Measurements from ENCODE around the gene WWOX.
"Not testable (repeated sequence)": the region's sequence is repeated elsewhere in the genome, so short reads cannot be mapped to it uniquely, and the experiment has no call there.

Gene WWOX

DNA sequence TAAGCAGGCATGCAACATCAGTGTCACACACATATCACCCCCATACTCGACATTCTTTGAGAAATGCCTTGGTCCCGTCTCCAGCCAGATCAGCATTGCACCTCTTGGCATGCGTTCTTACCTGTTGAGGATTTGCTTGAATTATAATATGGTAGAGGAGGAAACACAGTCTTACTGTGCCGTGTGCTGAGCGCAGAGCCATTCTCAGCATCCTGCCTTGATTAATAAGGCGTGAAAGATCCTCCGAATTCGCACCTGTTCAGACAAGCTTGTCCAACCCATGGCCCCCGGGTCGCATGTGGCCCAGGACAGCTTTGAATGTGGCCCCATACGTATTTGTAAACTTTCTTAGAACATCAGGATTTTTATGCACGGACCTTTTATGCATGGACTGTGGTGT lies 408.1 kb downstream of the WWOX start:
- no peak for DNase-seq

DNA sequence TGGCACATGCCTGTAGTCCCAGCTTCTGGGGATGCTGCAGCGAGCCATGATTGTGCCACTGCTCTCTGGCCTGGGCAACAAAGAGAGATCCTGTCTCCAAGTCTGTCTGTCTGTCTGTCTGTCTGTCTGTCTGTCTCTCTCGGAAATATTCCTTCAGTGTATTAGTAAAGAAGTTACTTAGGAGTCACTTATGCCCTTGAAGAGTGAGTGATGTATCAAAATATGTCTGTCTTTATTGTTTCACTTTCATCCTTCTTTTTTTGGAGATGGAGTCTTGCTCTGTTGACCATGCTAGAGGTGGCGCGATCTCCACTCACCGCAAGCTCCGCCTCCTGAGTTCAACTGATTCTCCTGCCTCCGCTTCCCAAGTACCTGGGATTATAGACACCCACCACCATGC lies 410.5 kb downstream of the WWOX start:
- no peak for DNase-seq

DNA sequence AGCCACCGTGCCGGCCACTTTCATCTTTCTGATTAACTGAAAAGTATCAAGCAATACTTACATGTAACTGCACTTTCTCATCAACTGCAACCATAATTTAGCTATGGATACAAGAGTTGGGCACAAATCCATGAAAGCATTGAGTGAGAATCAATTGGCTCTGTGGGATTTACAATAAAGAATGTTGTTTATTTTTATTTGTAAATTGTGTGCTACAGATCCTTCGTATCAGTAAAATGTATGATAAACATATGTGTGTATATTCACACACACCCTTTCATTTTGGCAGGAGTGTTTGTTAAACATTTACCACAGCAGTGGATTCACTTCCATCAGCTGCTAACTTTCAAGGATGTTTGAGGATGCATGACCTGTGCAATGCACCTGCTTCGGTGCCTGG lies 411.0 kb downstream of the WWOX start:
- no peak for DNase-seq

DNA sequence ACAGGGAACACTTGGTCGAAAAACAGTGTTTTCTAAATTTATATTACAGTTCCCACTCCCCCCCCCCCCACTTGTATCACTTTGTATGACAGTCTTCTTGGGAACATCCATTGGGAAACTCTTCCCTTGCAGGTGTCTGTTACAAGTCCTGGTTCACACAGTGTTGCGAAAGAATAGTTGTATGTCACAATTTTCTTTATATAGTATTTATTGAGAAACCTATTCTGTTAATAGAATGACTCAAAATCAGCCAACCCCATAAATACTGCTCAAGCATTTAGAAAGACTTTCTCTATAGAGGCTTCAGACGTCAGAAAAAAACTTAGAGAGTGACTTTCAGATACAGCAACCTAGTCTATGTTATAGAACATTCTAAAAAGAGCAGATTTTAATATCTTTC lies 414.4 kb downstream of the WWOX start:
- no peak for DNase-seq

DNA sequence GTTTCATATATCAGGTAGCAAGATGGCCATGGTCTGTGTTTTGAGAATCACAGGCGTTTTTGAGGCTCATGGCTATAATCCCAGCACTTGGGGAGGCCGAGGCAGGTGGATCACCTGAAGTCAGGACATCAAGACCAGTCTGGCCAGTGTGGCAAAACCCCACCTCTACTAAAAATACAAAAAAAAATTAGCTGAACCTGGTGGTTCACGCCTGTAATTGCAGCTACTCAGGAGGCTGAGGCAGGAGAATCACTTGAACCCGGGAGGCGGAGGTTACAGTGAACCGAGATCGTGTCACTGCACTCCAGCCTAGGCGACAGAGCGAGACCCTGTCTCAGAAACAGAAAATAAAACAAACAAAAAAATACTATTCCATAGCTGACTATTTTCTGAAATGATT lies 415.4 kb downstream of the WWOX start:
- DNase-seq: not testable (repeated sequence)

DNA sequence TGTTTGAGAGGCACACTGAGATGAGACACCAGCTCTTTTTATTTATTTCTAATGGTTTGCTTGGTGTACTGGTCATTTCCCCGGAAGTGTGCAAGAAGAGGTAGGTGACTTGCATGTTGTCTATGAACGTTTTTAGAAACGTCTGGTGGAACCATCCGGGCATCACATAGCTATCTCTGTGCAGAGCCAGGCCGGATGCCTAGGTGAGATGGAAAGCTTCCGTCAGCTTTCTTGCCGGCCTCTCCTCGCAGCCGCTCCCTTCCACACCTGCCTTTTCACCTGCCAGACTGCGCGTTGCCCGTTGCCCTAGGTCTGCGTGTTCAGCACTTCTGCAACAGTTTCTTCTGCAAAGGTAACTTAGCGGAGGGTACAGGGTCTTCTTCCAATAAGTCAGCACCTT lies 416.0 kb downstream of the WWOX start:
- DNase-seq: peak; percentile 57

DNA sequence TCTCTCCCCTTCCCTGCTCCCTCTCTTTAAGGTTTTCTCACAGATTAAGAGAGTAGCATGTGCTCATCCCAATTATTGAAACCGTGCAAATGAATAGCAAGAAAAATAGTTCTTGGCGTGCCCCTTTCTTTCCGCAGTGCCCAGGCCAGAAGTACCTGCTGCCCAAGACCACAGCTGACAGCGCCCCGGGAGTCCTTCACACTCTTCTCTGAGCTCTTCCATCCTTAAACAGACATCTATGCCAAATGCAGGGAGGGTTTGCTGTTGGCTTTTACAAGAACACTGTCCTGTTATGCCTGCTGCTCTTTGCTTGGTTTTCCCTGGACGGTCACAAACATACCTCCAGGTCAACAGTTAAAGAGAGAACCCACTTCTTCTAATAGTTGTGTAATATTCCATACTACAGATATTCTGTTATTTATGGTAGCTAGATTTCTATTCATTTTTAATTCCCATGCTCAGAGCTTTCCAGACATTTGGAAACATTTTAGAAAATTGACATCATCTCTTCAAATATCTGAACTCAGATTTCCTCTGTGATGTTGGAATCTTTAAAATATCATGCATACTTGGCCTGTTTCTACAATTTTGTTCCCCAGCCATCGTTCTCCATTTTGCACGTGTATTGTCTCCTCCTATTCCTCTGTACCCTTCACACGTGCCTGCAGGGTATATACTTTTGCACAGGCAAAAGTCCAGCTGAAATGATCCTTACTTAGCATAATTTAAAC lies 416.7 kb downstream of the WWOX start:
- no peak for DNase-seq

DNA sequence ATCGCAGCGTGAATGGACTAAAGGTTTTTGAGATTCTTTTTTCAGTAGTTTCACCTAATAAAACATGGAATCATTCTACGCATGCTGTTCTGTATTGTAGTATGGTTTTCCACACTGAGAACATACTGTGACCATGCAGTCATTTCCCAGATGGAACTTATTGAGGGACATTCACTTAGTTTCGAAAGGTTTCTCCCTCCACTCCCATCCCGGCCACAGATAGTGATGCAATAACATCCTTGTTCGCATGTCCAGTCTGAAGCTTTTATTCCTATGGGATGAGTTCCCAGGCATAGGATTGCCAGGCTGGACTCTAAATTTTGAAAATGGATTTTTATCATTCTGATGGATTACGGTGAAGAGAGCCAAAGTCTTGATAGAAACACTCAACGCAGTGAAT lies 420.4 kb downstream of the WWOX start:
- DNase-seq: no peak

DNA sequence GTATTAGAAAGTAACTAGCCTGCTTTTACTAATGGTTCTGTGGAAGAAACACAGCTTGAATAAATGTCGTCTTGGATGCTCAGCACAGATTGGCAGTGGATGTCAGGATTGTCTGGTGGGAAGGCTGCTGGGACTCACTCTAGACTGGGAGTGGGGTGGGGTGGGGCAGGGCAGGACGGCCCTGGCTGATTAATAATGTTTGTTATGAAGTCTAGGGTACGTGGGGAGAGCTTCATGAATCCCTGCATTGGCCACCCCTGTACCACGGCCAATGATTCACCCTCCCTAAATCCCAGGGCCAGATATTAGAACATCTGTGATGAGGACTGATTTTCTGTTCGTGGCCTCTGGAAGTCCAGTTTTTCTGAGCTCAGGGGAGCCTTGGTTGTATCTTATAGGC lies 421.0 kb downstream of the WWOX start:
- DNase-seq: no peak

DNA sequence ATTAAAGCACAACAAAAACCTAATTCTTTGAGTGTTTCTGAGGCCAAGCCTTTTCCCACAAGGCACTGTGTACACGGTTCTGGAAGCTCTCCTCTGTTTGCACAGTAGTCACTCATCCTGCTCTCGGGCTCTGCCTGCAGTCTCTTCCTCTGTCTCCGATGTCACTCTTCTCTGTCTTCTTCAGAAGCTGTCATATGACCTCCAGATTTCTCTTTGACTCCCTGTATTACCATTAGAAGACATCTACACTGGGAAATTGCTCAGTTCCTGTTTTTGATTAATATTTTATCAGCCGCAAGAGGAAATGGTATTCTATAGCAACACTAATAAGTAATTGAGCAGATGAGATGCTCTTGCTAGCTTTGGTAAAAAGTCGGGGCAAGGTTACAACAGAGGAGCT lies 422.9 kb downstream of the WWOX start:
- DNase-seq: peak; percentile 25

DNA sequence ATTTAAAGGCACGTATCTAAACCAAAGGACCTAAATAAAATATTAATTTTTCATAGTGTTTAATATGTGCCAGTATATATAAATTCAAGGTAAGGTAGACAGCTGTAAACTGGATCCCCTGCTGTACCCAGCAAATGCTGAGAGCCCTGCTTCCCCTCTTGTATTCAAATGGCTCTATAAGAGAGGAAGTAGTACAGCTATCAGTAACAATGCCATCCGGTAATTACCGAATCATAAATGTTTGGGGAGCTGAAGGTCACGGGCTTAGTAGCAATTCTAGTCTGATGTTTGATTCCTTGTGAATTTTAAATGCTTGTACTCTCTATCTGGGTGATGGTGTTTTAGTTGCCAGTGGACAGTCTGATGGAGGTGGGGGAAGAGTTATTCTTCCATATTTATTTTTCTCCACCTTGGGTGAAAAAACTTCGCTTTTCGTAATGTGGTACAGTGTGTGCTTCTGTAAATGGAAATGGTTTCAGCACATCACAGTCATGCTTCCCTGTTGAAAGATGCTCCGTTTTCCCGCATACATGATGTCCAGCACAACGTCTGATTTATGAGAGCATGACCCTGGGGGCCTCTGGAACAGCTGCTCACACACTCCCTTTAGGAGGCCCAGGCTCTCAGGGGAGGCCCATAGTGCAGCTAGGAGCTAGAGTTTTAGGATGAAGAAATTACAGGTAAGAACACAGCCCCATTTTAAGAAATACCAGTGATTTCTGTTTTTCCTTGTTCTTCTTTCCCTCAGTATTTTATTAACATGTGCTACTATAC lies 423.9 kb downstream of the WWOX start:
- peak; percentile 19 for DNase-seq

DNA sequence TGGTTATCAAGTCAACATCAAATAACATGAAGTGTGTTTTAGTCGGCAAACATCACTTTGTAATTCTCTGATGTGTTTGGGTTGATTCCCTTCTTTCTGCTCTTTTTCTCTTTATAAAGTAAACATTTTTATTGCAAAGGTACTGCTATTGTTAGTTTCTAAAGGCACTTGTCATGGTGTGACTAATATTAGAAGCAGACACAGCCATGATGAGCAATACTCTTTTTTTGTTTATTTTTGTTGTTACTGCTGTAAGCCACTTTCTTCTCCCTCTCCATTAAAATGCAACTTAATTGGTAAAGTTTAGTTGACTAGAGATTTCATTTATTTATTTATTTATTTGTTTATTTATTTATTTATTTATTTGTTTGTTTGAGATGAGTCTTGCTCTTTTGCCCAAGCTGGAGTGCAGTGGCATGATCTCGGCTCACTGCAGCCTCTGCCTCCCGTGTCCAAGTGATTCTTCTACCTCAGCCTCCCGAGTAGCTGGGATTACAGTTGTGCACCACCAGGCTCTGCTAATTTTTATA lies 424.7 kb downstream of the WWOX start:
- no peak for DNase-seq

DNA sequence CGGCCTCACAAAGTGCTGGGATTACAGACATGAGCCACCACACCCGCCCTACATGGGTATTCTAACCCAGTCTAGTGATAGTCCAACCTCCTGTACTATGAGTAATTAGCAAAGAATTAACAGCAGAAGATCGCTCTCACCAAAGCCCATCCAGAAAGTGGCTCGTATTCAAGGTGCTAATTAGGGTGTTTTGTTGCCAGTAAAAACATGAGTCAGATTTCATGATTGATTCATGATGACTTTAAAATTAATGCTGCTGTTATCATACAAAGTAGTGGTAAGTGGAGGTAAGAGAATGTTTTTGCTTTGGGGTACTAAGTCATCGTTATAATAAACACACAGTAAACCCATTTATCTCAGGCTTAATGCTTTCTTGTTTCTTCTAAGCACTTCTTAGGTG lies 428.8 kb downstream of the WWOX start:
- no peak for DNase-seq

DNA sequence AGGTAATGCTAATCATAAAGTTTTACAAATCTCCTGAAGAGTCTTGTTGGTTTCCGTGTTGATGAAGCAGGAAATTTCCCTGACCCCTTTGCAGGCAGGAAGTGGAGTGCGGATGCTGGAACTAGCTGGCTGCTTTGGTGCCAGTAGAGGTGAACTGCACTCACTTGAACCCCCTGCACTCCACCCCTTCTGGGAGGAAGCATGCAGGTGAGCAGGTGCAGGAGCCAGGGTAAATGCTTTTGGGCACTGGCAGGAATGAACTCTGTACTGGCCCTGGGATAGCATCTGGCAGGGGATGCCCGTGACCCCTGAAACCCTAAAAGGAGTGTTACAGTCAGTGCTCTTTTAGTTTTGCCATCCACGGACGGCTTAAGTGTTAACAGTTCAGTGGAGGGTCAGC lies 430.4 kb downstream of the WWOX start:
- DNase-seq: no peak

DNA sequence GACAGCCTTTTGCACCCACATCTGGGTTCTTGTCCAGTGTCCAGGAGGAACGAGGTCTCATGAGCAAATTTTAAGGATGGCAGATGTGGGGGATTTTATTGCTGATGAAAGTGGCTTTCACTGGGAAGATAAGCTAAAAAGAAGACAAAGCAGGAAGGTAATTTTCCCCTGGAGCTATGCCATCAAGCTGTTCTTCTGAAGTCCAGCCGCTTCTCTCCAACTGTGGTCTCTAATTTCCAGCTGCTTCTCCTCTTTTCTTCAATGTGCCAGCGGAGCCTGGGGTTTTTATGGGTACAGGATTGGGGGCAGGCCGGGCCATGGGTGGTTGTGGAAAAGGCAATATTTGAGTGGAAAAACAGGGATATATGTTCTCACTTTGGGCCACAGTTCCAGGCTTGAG lies 430.8 kb downstream of the WWOX start:
- DNase-seq: no peak

DNA sequence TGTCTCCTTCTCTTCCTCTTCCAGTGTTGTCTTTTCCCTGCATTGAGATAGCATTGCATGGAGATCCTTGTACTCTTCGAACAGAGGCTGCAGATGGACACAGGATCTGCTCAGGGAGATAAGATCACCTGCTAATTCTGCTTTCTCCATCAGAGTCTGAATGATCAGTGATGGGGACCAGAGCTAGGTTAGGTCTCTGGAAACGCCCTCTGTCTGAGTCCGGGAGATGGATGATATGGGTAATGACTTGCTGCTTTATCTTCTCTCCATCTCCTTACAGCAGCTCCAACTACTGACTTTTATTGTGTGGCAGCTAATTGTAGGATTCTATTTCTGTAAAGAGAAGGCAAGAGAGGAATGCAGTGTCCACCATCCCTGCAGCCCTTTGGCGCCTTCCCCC lies 435.6 kb downstream of the WWOX start:
- no peak for DNase-seq

DNA sequence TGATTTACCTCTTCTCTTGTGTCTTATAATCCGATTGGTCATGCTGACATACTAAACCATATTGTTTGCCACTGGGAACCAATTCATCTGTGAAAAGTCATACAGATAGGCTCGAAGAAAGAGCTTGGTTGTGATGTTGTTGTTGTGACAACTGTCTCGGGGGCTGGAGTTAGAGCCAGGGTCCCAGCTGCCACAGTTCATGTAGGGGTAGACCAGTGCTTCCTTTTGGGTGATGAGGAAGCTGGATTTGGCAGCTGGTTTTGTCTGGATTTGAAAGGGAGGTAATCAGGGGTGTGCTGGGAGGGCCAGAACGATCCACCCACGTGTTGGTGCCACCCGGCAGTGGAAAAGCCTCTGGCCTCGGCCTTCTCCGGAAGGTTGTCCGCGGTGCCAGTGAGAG lies 438.1 kb downstream of the WWOX start:
- DNase-seq: no peak

DNA sequence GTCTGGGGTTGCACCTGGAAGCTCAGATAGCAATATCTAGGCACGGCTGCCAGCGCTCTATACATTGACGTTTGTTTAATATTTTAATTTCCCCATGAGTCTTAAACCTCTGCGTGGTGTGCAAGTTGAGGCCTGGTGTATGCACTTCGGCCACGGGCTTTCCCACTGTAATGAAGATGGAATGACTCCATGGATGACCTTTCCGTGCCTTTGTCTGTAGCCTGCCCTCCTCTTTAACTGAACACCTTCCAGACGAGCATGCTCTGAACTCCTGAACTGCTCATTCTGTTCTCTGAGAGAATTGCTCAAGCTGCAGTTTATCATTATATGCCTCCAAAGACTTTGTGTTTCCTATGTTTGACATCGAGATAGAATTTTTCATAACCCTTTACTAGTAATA lies 438.8 kb downstream of the WWOX start:
- DNase-seq: no peak

DNA sequence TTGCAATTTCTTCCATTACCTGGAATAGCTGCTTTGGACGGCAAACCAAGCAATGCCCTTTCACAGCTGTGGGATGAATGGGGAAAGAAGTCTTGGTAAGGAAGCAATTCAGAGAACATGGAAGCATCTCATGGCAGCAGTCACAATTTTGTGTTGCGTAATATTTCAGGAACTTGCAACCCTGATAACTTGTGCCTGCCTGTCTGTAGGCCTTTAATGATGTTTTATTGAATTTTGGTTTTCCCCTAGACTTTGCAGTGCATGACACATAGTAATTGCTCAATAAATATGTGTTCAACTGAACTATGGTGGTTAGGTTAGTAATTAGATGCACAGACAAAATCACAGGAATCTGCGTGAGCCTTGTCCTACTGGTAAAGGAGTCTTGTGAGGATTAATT lies 439.5 kb downstream of the WWOX start:
- DNase-seq: no peak

DNA sequence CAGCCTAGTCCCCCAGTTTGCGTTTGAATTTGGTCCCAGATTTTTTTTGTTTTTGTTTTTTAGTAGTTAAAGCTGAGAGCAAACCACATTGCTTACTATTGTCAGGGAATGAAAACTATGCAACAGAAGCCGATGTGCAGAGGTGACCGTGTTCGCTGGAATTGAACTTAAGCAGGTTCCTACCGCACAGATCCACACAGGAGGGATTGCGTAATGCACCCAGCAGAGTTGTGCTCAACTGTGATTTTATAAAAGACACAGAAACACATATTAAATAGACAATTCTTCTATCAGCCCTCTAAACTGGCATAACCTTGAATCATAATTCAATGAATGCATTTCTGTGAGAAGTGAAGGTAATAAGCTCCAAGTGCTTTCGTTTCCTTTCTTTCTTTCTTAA lies 443.0 kb downstream of the WWOX start:
- DNase-seq: no peak

DNA sequence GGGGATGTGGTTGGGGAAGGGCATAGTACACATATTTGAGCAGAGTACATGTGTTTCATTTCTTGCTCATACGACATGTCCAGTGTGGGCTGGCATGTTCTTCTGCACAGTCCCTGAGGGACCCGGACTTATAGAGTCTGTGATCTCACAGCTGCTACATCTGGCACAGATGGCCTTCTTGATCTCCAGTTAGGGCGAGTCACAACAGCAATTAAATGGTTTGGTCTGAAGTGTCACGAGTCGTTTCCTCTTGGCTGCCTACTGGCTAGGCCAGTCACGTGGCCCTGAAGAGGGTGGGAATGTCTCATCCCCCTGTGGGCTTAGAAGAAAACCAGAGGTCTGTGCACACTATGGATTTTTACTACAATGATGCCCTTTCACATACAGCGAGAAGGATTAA lies 443.6 kb downstream of the WWOX start:
- DNase-seq: peak; percentile 40

DNA sequence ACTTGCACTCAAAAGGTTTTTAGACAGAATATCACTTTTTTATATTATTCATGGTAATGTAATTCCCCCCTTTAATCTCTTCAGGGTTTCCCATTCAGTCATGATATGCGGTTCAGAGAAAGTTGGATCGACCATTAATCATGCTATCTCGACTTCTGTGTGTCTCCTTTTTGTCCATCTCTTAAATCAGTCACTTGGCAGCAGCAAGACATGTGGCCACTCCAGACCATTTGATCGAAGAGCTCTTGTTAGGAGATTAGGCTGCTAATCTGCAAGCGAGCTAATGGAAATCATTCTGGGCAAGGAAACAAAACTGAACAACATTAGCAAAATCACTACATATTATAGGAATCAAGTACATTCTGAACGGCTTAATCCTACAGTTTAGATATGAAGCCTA lies 449.9 kb downstream of the WWOX start:
- DNase-seq: no peak

DNA sequence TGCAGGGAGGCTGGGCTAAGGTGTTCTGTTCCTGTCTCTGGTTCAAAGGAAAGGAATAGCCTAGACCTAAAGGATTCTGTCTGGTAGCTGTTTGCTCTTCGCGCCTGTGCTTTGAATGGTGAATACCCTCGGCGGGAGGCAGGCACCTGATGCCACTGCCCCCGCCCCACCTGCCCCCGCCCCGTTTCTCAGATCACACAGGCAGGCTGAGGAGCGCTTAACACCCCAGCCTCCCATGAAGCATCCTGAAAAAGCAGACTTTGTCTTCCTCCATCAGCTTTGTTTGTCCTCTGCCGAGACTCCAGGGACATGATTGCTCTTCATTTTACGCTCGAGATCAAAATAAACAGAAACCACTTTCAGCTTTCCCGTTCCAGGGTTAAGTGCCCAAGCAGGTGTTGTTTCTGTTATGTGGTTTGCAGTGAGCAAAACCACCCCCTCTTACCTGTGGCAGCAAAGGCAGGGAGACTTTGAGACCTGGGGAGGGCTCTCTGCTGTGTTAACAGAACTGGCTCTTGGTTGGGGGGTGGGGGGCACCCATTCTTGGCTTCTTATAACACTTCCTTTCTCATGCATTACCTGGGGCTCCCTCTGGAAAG lies 452.1 kb downstream of the WWOX start:
- peak; percentile 90 for DNase-seq

DNA sequence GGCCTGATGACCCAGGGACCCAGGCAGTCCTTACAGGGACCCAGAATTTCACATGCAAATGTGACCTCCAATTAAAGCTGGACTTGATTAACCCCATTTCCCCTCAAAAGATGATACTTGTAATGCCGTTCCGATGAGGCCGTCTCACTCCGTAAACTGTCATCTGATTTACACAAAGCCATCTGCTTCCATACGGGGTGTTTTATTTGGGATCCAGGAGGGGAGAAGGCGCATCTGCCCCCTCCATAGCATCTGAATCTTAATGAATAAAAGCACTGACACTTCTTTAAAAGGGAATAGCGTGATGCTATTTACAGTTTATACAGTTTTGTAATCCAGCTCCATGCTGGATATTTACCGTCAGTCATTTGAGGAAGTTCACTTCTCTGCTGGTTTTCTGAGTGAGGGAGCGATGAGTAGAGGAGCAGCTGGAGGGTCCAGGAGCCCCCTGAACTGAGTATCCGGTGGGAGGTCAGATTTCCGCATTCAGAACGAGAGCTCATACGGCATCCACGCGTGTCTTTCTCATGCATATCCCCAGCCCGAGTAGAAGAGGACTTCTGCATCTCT lies 452.7 kb downstream of the WWOX start:
- no peak for DNase-seq
